HG03066 (cell line): ENCODE measurements around the gene UBL7.

Source experiments
- ATAC-seq: cut with Tn5 transposase; IDR thresholded peaks from one replicate; pipeline ENCODE4 v1.9.1; 2021; ENCODE audit warnings: low read depth; ENCODE audit not compliant: unreplicated experiment

Gene UBL7

GRCh38 chr15:74396146-74396438 lies 64.9 kb downstream of the UBL7 start:
- ATAC-seq: no peak
